GM20000 (cell line): Measurements from ENCODE around the gene SET.
"Not testable (repeated sequence)": the region's sequence is repeated elsewhere in the genome, so short reads cannot be mapped to it uniquely, and the experiment has no call there.

Experiments
- DNase-seq: peaks from one replicate; pipeline ENCODE4 v3.0.0; 2012; ENCODE audit warnings: low spot score
- CTCF ChIP-seq: IDR thresholded peaks from 2 replicates; pipeline ENCODE4 v1.5.1; 2012; ENCODE audit warnings: mild to moderate bottlenecking, control low read depth; ENCODE audit errors: extremely low read depth, missing control alignments

Gene SET

GRCh38 chr9:128689820-128690683 lies 1.0 kb downstream of the SET start:
- no peak for TF ChIP-seq CTCF
- DNase-seq: peak; percentile 89

DNA sequence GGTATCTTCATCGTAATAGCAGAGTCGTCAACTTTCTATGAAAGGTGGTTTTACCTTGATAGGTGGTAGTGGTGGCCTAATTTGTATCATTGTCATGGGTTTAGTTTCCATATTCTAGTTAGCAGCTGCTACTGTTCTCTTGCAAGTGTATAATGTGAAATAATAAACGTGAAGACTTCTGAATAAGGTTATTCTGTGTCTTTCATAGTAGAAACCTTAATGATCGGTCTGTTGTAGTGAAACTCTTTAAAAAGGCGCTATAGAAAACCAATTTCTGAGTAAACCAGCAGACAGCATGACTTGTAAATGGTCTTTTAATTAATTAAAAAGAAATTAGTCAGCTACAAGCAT lies 1.6 kb downstream of the SET start:
- no peak for DNase-seq
- no peak for TF ChIP-seq CTCF

GRCh38 chr9:128693738-128694137 lies 4.7 kb downstream of the SET start:
- not testable (repeated sequence) for DNase-seq

- DNase-seq: peak; percentile 16
- TF ChIP-seq CTCF: no peak
These were observed 5.3 kb downstream of the SET start for GRCh38 chr9:128694344-128694743.

DNA sequence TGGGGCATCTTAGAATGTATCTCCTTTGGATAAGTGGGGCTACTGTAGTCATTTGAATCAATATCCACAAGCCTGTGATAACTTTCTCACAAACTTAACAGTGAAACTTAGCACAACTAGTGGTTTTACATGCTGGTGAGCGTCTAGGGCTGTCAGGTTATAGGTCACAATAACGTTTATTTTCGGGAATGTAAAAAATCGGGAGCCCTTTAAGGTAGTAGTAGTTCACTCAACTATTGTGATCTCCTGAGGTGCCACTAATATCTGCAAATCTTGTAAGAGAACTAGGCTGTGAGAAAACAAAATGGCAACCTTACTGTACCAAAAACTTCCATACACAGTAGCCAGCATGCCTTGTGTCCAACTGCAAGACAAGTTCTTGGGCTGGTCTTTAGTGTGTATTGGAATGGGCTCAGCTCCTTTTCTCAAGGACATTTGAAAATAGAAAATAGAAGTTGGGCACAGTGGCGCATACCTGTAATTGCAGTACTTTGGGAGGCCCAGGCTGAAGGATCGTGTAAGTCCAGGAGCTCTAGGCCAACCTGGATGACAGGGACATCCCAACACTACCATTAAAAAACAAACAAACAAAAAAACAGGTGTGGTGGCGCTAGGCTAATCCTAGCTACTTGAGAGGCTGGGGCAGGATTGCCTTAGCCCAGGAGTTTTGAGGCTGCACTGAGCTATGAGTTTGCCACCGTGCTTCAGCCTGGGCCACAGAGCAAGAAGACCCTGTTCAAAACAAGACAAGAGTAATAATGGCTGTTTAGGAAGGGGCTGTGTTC lies 8.1 kb downstream of the SET start:
- no peak for DNase-seq
- TF ChIP-seq CTCF: no peak

- DNase-seq: not testable (repeated sequence)
These were observed 10.2 kb downstream of the SET start for GRCh38 chr9:128699096-128699795.

DNA sequence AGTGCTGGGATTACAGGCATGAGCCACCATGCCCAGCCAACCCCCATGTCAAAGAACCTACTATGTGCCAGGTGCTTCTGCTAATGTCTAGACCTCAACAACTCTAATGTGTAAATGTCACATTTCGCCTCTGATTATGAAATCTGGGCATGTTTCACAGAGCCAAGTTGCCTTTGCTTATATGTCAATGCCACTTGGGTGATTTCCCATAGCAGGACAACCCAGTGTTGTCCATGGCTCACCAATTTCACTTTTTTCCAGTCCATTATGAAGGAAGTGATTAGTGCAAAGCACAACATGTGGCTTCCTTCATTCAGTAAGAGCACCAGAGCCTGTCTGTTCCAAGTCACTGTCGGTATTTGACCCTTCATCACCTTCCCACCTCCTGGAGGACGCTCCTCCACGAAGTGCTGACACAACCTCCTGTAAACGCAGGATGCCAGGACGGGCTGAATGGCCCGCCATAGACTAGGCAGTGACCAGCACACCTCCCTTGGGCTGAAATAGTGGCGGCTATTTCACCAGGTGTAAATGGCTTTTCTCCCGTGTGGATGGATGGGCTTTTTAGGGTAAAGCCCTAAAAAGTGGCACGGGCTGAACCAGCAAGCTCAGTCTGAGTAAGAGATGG lies 12.3 kb downstream of the SET start:
- no peak for DNase-seq
- TF ChIP-seq CTCF: no peak
